ENCODE data around the gene GRXCR2. TPM values are rescaled to one million over a fixed set of nuclear protein-coding genes. Genes with fewer than 3 reads are reported as not detected.
"Not testable (repeated sequence)": the region's sequence is repeated elsewhere in the genome, so short reads cannot be mapped to it uniquely, and the experiment has no call there.

GRXCR2 gene
- total and polyA plus RNA-seq, 10 donors, result not detected

DNA sequence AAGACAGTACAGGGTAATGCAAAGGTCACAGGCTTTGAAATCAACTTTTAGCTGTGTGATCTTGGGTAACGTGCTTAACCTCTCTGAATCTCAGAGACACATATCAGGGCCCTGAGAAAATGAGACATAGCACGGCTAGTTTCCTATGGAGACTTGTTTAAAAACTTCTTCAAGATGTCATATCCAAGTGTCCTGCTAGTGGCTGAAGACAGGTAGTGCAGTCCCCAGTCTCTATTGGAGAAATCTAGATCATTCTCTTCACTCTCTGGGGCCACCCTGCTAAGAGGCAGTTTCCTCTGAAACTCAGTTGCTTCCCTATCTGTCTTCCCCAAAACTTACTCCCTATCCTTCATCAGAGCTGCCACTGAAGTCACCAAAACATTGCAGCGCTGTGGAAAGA, 30.3 kb upstream of the GRXCR2 start:
- TF ChIP-seq POLR2A (IDR thresholded peaks at IDR 0.05) (no peak), POLR2AphosphoS5 (IDR thresholded peaks at IDR 0.05) (no peak)
- TF ChIP-seq, protein P1, sequence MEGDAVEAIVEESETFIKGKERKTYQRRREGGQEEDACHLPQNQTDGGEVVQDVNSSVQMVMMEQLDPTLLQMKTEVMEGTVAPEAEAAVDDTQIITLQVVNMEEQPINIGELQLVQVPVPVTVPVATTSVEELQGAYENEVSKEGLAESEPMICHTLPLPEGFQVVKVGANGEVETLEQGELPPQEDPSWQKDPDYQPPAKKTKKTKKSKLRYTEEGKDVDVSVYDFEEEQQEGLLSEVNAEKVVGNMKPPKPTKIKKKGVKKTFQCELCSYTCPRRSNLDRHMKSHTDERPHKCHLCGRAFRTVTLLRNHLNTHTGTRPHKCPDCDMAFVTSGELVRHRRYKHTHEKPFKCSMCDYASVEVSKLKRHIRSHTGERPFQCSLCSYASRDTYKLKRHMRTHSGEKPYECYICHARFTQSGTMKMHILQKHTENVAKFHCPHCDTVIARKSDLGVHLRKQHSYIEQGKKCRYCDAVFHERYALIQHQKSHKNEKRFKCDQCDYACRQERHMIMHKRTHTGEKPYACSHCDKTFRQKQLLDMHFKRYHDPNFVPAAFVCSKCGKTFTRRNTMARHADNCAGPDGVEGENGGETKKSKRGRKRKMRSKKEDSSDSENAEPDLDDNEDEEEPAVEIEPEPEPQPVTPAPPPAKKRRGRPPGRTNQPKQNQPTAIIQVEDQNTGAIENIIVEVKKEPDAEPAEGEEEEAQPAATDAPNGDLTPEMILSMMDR (IDR thresholded peaks at IDR 0.05 in 8 of 11, conservative IDR thresholded peaks at IDR 0.05 in 3 of 11), result no peak
- Histone ChIP-seq H3K27me3 (replicated peaks in 1 of 7) (no peaks in the 10 kb centered on the region), H3K4me1 (no peaks in the 10 kb centered on the region), H3K36me3 (no peaks in the 10 kb centered on the region), H3K4me3 (no peak overlapping the region), H3K27ac (no peak overlapping the region), H3K9me3 (peaks cover 0 to 20% (median 13%) of the 10 kb centered on the region in 8 donors)
- no peak for DNase-seq
- intact Hi-C loops (cut with DNase I; ENCODE audit: low total_unique reads), result no loop called here
- WGBS, 5 donors, result 72 to 85% (median 78%) methylated on average over 3 of the region's 3 CpGs

DNA sequence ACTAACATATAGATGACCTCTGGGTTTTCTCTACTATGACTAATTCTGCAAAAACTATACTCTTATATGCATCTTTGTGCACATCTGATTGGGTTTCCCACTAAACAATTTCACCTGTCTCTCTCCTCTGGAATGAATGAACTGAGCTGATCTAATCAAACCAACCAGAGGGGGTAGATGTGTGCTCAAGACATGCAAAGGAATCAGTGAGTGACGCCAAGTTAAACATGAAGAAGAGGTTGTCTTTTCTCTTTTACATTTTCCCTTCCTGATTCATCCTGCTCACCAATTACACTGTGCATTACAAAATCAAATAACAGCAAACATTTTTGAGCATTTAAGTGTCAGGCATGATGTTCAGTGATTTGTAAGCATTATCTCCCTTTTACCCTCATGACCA, 29.6 kb upstream of the GRXCR2 start:
- TF ChIP-seq, protein P1 (IDR thresholded peaks at IDR 0.05 in 8 of 11, conservative IDR thresholded peaks at IDR 0.05 in 3 of 11), result no peak
- TF ChIP-seq POLR2A (IDR thresholded peaks at IDR 0.05), result no peak
- TF ChIP-seq POLR2AphosphoS5 (IDR thresholded peaks at IDR 0.05), result no peak
- no peaks in the 10 kb centered on the region for H3K4me1 ChIP-seq
- no peak overlapping the region for H3K27ac ChIP-seq
- intact Hi-C loops (cut with DNase I; ENCODE audit: low total_unique reads), result no loop called here
- DNase-seq, result no peak
- no peak overlapping the region for H3K4me3 ChIP-seq
- H3K9me3 ChIP-seq, result peaks cover 0 to 20% (median 13%) of the 10 kb centered on the region in 8 donors
- H3K36me3 ChIP-seq, result no peaks in the 10 kb centered on the region
- 83 to 97% (median 90%) methylated on average over 1 of the region's 1 CpG for WGBS, 5 donors
- H3K27me3 ChIP-seq (replicated peaks in 1 of 7), result no peaks in the 10 kb centered on the region

DNA sequence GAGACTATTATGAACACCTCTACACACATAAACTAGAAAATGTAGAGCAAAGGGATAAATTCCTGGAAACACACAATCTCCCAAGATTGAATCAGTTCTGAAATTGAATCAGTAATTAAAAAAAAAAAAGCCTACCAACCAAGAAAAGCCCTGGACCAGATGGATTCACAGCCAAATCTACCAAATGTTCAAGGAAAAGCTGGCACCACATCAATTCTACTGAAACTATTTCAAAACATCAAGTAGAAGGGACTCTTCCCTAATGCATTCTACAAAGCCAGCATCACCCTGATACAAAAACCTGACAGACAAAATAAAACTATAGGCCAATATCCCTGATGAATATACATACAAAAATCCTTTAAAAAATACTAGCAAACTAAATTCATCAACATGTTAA, 25.4 kb upstream of the GRXCR2 start:
- H3K9me3 ChIP-seq, result peaks cover 0 to 22% (median 14%) of the 10 kb centered on the region in 8 donors
- H3K4me3 ChIP-seq, result no peak overlapping the region
- H3K36me3 ChIP-seq, result no peaks in the 10 kb centered on the region
- intact Hi-C loops (cut with DNase I; ENCODE audit: low total_unique reads), result no loop called here
- H3K27me3 ChIP-seq (replicated peaks in 1 of 7), result no peaks in the 10 kb centered on the region
- H3K4me1 ChIP-seq, result no peaks in the 10 kb centered on the region
- no peak for DNase-seq
- H3K27ac ChIP-seq, result no peak overlapping the region
- TF ChIP-seq POLR2A (IDR thresholded peaks at IDR 0.05) (no peak), POLR2AphosphoS5 (IDR thresholded peaks at IDR 0.05) (no peak)
- TF ChIP-seq, protein P1 (IDR thresholded peaks at IDR 0.05 in 8 of 11, conservative IDR thresholded peaks at IDR 0.05 in 3 of 11), result no peak

DNA sequence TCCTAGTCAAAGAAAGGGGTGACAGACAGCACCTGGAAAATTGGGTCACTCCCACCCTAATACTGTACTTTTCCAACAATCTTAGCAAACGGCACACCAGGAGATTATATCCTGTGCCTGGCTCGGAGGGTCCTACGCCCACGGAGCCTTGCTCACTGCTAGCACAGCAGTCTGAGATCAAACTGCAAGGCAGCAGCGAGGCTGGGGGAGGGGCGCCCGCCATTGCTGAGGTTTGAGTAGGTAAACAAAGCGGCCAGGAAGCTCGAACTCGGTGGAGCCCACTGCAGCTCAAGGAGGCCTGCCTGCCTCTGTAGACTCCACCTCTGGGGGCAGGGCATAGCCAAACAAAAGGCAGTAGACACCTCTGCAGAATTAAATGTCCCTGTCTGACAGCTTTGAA, 18.6 kb upstream of the GRXCR2 start:
- H3K4me3 ChIP-seq; DNase-seq; H3K4me1 ChIP-seq; H3K36me3 ChIP-seq; H3K27ac ChIP-seq; H3K27me3 ChIP-seq (replicated peaks in 1 of 7); intact Hi-C loops (cut with DNase I; ENCODE audit: low total_unique reads): not testable (repeated sequence)
- H3K9me3 ChIP-seq, result peaks cover 0 to 19% (median 7%) of the 10 kb centered on the region in 8 donors
- WGBS, 5 donors, result 86 to 95% (median 87%) methylated on average over 9 to 10 of the region's 10 CpGs

DNA sequence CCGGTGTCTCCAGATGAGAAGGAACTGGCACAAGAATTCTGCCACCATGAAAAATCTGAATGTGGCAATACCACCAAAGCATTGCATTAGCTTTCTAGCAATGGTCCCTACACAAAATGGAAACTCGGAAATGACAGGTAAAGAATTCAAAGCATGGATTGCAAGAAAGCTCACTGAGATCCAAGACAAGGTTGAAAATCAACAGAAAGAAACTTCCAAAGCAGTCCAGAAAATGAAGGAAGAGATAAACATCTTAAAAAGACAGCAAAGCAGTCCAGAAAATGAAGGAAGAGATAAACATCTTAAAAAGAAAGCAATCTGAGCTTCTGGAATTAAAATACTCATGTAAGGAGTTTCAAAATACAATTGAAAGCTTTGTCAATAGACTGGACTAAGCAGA, 16.8 kb upstream of the GRXCR2 start:
- Histone ChIP-seq H3K4me1 (no peaks in the 10 kb centered on the region), H3K4me3 (no peak overlapping the region), H3K9me3 (peaks cover 0 to 17% (median 7%) of the 10 kb centered on the region in 8 donors), H3K27ac (no peak overlapping the region), H3K36me3 (no peaks in the 10 kb centered on the region), H3K27me3 (replicated peaks in 1 of 7) (peaks cover 0 to 7% (median 0%) of the 10 kb centered on the region in 7 donors)
- no peak for TF ChIP-seq POLR2A (IDR thresholded peaks at IDR 0.05)
- no peak for TF ChIP-seq POLR2AphosphoS5 (IDR thresholded peaks at IDR 0.05)
- intact Hi-C loops (cut with DNase I; ENCODE audit: low total_unique reads), result no loop called here
- 84 to 96% (median 87%) methylated on average over 2 of the region's 2 CpGs for WGBS, 5 donors
- no peak for DNase-seq

All from spleen (tissue), 11 donors.